Endothelial cell of umbilical vein (primary cell): Measurements from ENCODE around the gene GREB1. TPM values are rescaled to one million over a fixed set of nuclear protein-coding genes. Genes with fewer than 3 reads are reported as not detected.

ENCODE experiments used
- BruUV-seq: library from RNA; stranded (reverse); fragments of 400-500 nt; replicated peaks from 2 replicates; lab custom pipeline; 2021; lab: Mats Ljungman, UMichigan
- CTCF ChIA-PET: fragments of 300-600, 350-600 bp; sonication (Branson Sonifier 250); formaldehyde crosslinking; loops from one replicate; lab custom pipeline; 2021; ENCODE audit warnings: antibody characterized with exemption, inconsistent platforms; lab: Charles Lee
- POLR2A ChIA-PET: fragments of 300-600, 350-600 bp; sonication (Branson Sonifier 250); formaldehyde crosslinking; loops from one replicate; lab custom pipeline; 2021; ENCODE audit warnings: antibody characterized with exemption, inconsistent platforms; lab: Charles Lee
- DNase-seq: peaks from one replicate; pipeline ENCODE4 v3.0.0-alpha.2; 2011; ENCODE audit warnings: low read depth, low spot score
- FAIRE-seq: peaks from 2 replicates; lab custom pipeline; 2011; peaks lifted over from hg19 to GRCh38; lab: Jason Lieb, UNC
- H2AFZ ChIP-seq: 2 replicates; pipeline ENCODE4 v1.6.0; 2012; ENCODE audit warnings: low read depth, low read length, control low read depth, inconsistent platforms
- H3K27ac ChIP-seq: 2 replicates; pipeline ENCODE4 v1.5.1; 2011; ENCODE audit warnings: low read depth, mild to moderate bottlenecking, control low read depth, low read length, moderate library complexity; ENCODE audit not compliant: insufficient read depth
- H3K27me3 ChIP-seq, 2 experiments: 2 replicates each; pipeline versions ENCODE4 v1.6.0 to v1.6.1; 2011; ENCODE audit warnings: low read length in 2 of 2, mixed read lengths in 1 of 2; ENCODE audit not compliant: control insufficient read depth in 2 of 2, insufficient read depth in 2 of 2
- H3K36me3 ChIP-seq, 2 experiments: 2 replicates in 1 of 2; 3 replicates in 1 of 2; pipeline ENCODE4 v1.5.1; 2011; ENCODE audit warnings: low read length in 2 of 2, mild to moderate bottlenecking in 1 of 2, moderate library complexity in 1 of 2; ENCODE audit not compliant: control insufficient read depth in 2 of 2, insufficient read depth in 2 of 2; ENCODE audit errors: extremely low read depth in 1 of 2
- H3K4me1 ChIP-seq: 3 replicates; pipeline ENCODE4 v1.5.1; 2011; ENCODE audit warnings: mild to moderate bottlenecking, low read length; ENCODE audit not compliant: control insufficient read depth, insufficient read depth; ENCODE audit errors: extremely low read depth
- H3K4me2 ChIP-seq: 2 replicates; pipeline ENCODE4 v1.6.1; 2011; ENCODE audit warnings: low read length, control low read depth, mixed read lengths; ENCODE audit not compliant: insufficient read depth
- H3K4me3 ChIP-seq, 3 experiments: fragments of 200-600 bp in 1 of 3; sonication (generic), shearing (Covaris generic) in 1 of 3; replicated peaks in 1 of 3; 2 replicates each; pipeline ENCODE4 v1.5.1; 2011 to 2016; ENCODE audit warnings: control low read depth in 3 of 3, low read length in 3 of 3, mild to moderate bottlenecking in 2 of 3, inconsistent platforms in 1 of 3, low read depth in 1 of 3, moderate library complexity in 1 of 3; ENCODE audit not compliant: insufficient read depth in 1 of 3
- H3K79me2 ChIP-seq: 2 replicates; pipeline ENCODE4 v1.6.0; 2012; ENCODE audit warnings: low read length, inconsistent platforms; ENCODE audit not compliant: control insufficient read depth, insufficient read depth
- H3K9ac ChIP-seq: replicated peaks from 2 replicates; pipeline ENCODE3; 2011; ENCODE audit warnings: low read length, control low read depth; ENCODE audit not compliant: insufficient read depth; ENCODE audit errors: extremely low read depth
- H3K9me1 ChIP-seq: replicated peaks from 3 replicates; pipeline ENCODE4 v1.6.0; 2011; ENCODE audit warnings: mild to moderate bottlenecking, low read length; ENCODE audit not compliant: control insufficient read depth, insufficient read depth; ENCODE audit errors: extremely low read depth
- H3K9me3 ChIP-seq: replicated peaks from 2 replicates; pipeline ENCODE4 v1.5.1; 2012; ENCODE audit warnings: low read length, inconsistent platforms; ENCODE audit not compliant: control insufficient read depth, insufficient read depth
- H4K20me1 ChIP-seq: replicated peaks from 2 replicates; pipeline ENCODE3; 2011; ENCODE audit warnings: mild to moderate bottlenecking, low read length; ENCODE audit not compliant: control insufficient read depth, insufficient read depth; ENCODE audit errors: extremely low read depth
- CTCF ChIP-seq, 2 donors: IDR thresholded peaks; 1 replicate in 1 of 2; 2 replicates in 1 of 2; pipeline ENCODE4 v1.5.1; 2011; ENCODE audit warnings: low read length in 2 of 2, mild to moderate bottlenecking in 2 of 2, moderate library complexity in 2 of 2, control low read depth in 1 of 2, inconsistent platforms in 1 of 2, low read depth in 1 of 2; ENCODE audit not compliant: insufficient read depth in 1 of 2; ENCODE audit errors: extremely low read depth in 1 of 2
- FOS ChIP-seq: IDR thresholded peaks from 2 replicates; pipeline ENCODE4 v1.6.1; 2011; ENCODE audit warnings: mild to moderate bottlenecking, low read length, moderate library complexity, borderline replicate concordance; ENCODE audit not compliant: insufficient read depth
- GATA2 ChIP-seq: IDR thresholded peaks from 2 replicates; pipeline ENCODE4 v1.7.0; 2011; ENCODE audit warnings: low read depth, mild to moderate bottlenecking, moderate library complexity, mixed read lengths, low read length; ENCODE audit not compliant: insufficient read length, insufficient read depth
- JUN ChIP-seq: IDR thresholded peaks from 2 replicates; pipeline ENCODE4 v1.6.1; 2011; ENCODE audit warnings: borderline replicate concordance, low read depth; ENCODE audit not compliant: insufficient read length, insufficient read depth
- MYC ChIP-seq: IDR thresholded peaks from one replicate; pipeline ENCODE4 v1.6.1; 2011; ENCODE audit warnings: mild to moderate bottlenecking, low read depth, low read length
- dilution Hi-C: fragments of 300-500 bp; cut with MboI; formaldehyde crosslinking; loops from one replicate; pipeline ENCODE4 v1.15.0; 2019; ENCODE audit warnings: low sequenced_read_pairs; ENCODE audit not compliant: extremely low pct_ligation_motif_present
- intact Hi-C: fragments of 100-400 bp; cut with micrococcal nuclease; formaldehyde crosslinking; loops from one replicate; pipeline ENCODE4 v1.10.0; 2022
- polyA plus RNA-seq, 4 experiments: library from polyadenylated mRNA; depleted of rRNA in 3 of 4; stranded (reverse) in 3 of 4; unstranded in 1 of 4; fragments of >200 nt; gene quantifications; 2 replicates each; pipeline versions ENCODE4 v1.2.1 to v1.2.3, GENCODE V29; 2011 to 2012; ENCODE audit warnings: missing spikeins in 1 of 4
- total RNA-seq: library from RNA; stranded (reverse); gene quantifications from 2 replicates; pipeline ENCODE4 v1.2.3, GENCODE V29; 2021

Gene GREB1
- total and polyA plus RNA-seq, 2 donors (not counting 3 experiments of a cell fraction or from before 2014, with no cell fraction given): 0.17 to 0.58 TPM

- Histone ChIP-seq H3K36me3 (no peaks in the 10 kb centered on the region), H4K20me1 (no peaks in the 10 kb centered on the region), H3K4me3 (no peak overlapping the region), H3K27me3 (peaks cover 4 to 14% of the 10 kb centered on the region in 2 experiments), H3K9me3 (no peaks in the 10 kb centered on the region), H3K4me2 (no peak overlapping the region), H3K9ac (no peak overlapping the region), H3K79me2 (no peaks in the 10 kb centered on the region), H3K4me1 (no peaks in the 10 kb centered on the region), H2AFZ (no peak overlapping the region), H3K27ac (no peak overlapping the region), H3K9me1 (no peaks in the 10 kb centered on the region)
- dilution Hi-C loops (no loop called here), intact Hi-C loops (loop anchor here (1.0 to 5.0 kb wide), 3 partner anchors 80 to 204 kb away; no protein-coding TSS in a partner anchor)
- peak; percentile 76 for FAIRE-seq
- no peak for DNase-seq
- TF ChIP-seq MYC (no peak), CTCF (IDR thresholded peaks at IDR 0.05; ENCODE audit: extremely low read depth in 1 of 2, insufficient read depth in 1 of 2, low read depth in 1 of 2, low read length in 2 of 2) (peak; percentile 82 to 87), GATA2 (no peak), JUN (no peak), FOS (no peak)
- TSS peak; percentile 9 for BruUV-seq
- ChIA-PET POLR2A (no interaction called here), CTCF (interaction anchor here (1.0 to 1.4 kb wide), 6 partner anchors 11 to 204 kb away, joined by 3 to 10 read pairs (median 4); no protein-coding TSS in a partner anchor)
Observed at GRCh38 chr2:11681722-11682589, 148.1 kb downstream of the GREB1 start.
